Neural cell (in vitro differentiated cells): Measurements from ENCODE around the gene VDAC1. TPM values are rescaled to one million over a fixed set of nuclear protein-coding genes. Genes with fewer than 3 reads are reported as not detected.

Experiments
- H2AFZ ChIP-seq: fragments of 200-600, 300-800 bp; sonication (generic), shearing (Covaris generic); 2 replicates; pipeline ENCODE4 v1.6.0; 2014; ENCODE audit warnings: low read depth, mild to moderate bottlenecking, antibody characterized with exemption, low read length, moderate library complexity
- H3F3A ChIP-seq: fragments of 200-600 bp; shearing (Covaris generic); 2 replicates; pipeline ENCODE4 v1.6.1; 2016; ENCODE audit warnings: mild to moderate bottlenecking, moderate library complexity, mixed read lengths, antibody characterized with exemption, low read length; ENCODE audit not compliant: insufficient read depth, poor library complexity, severe bottlenecking
- H3K27ac ChIP-seq: fragments of 200-600, 300-800 bp; sonication (generic), shearing (Covaris generic); 2 replicates; pipeline ENCODE4 v1.5.1; 2014; ENCODE audit warnings: mild to moderate bottlenecking, low read length, moderate library complexity
- H3K27me3 ChIP-seq: fragments of 300-800, 200-600 bp; sonication (generic), shearing (Covaris generic); 2 replicates; pipeline ENCODE4 v1.6.0; 2014; ENCODE audit warnings: mild to moderate bottlenecking, low read depth, low read length, moderate library complexity; ENCODE audit not compliant: insufficient read depth
- H3K36me3 ChIP-seq: fragments of 300-800, 200-600 bp; sonication (generic), shearing (Covaris generic); 2 replicates; pipeline ENCODE4 v1.5.1; 2014; ENCODE audit warnings: mild to moderate bottlenecking, antibody characterized with exemption, low read length, moderate library complexity; ENCODE audit not compliant: insufficient read depth
- H3K4me2 ChIP-seq: fragments of 300-800, 200-600 bp; sonication (generic), shearing (Covaris generic); 2 replicates; pipeline ENCODE4 v1.6.0; 2014; ENCODE audit warnings: mild to moderate bottlenecking, low read length
- H3K4me3 ChIP-seq: fragments of 300-800, 200-600 bp; sonication (generic), shearing (Covaris generic); 2 replicates; pipeline ENCODE4 v1.5.1; 2014; ENCODE audit warnings: mild to moderate bottlenecking, low read length, moderate library complexity
- H3K79me2 ChIP-seq: fragments of 200-600 bp; shearing (Covaris generic); replicated peaks from 2 replicates; pipeline ENCODE4 v1.6.0; 2014; ENCODE audit warnings: mild to moderate bottlenecking, low read length, moderate library complexity; ENCODE audit not compliant: insufficient read depth
- H3K9ac ChIP-seq: fragments of 300-800, 200-600 bp; sonication (generic), shearing (Covaris generic); 2 replicates; pipeline ENCODE4 v1.6.1; 2016; ENCODE audit warnings: mild to moderate bottlenecking, low read length, mixed read lengths
- H3K9me2 ChIP-seq: fragments of 200-600 bp; shearing (Covaris generic); 2 replicates; pipeline ENCODE4 v1.6.1; 2016; ENCODE audit warnings: mild to moderate bottlenecking, low read length, mixed read lengths; ENCODE audit not compliant: insufficient read depth
- H3K9me3 ChIP-seq: fragments of 200-600, 300-800 bp; sonication (generic), shearing (Covaris generic); 2 replicates; pipeline ENCODE4 v1.6.1; 2016; ENCODE audit warnings: mild to moderate bottlenecking, mixed run types, low read length, moderate library complexity, mixed read lengths
- H4K20me1 ChIP-seq: fragments of 200-600 bp; shearing (Covaris generic); 2 replicates; pipeline ENCODE4 v1.6.1; 2016; ENCODE audit warnings: mild to moderate bottlenecking, mixed run types; ENCODE audit not compliant: insufficient read depth
- EP300 ChIP-seq: fragments of 450-650 bp; conservative IDR thresholded peaks from 2 replicates; pipeline ENCODE4 v1.6.1; 2014; ENCODE audit warnings: antibody characterized with exemption, mild to moderate bottlenecking, moderate library complexity; ENCODE audit not compliant: poor library complexity, severe bottlenecking
- EZH2 ChIP-seq: fragments of 200-600, 300-800 bp; shearing (Covaris generic), sonication (generic); IDR thresholded peaks from 2 replicates; pipeline ENCODE4 v1.6.1; 2014; ENCODE audit warnings: antibody characterized with exemption, low read length, borderline replicate concordance, mild to moderate bottlenecking; ENCODE audit not compliant: insufficient read depth, poor library complexity, severe bottlenecking
- MXI1 ChIP-seq: fragments of 450-650 bp; conservative IDR thresholded peaks from 2 replicates; pipeline ENCODE4 v1.6.1; 2014; ENCODE audit warnings: antibody characterized with exemption, mild to moderate bottlenecking; ENCODE audit not compliant: poor library complexity, severe bottlenecking
- POLR2AphosphoS5 ChIP-seq: IDR thresholded peaks from 2 replicates; pipeline ENCODE4 v1.6.1; 2012
- RAD21 ChIP-seq: fragments of 450-650 bp; conservative IDR thresholded peaks from 2 replicates; pipeline ENCODE4 v1.6.1; 2014; ENCODE audit warnings: antibody characterized with exemption, mild to moderate bottlenecking, moderate library complexity
- SMC3 ChIP-seq: fragments of 450-650 bp; conservative IDR thresholded peaks from 2 replicates; pipeline ENCODE4 v1.6.1; 2014; ENCODE audit warnings: antibody characterized with exemption, mild to moderate bottlenecking, moderate library complexity; ENCODE audit not compliant: poor library complexity
- TAF1 ChIP-seq: IDR thresholded peaks from 2 replicates; pipeline ENCODE4 v1.6.1; 2012; ENCODE audit warnings: low read depth
- polyA plus RNA-seq: library from polyadenylated mRNA; depleted of rRNA; stranded (reverse); fragments of >200 nt; gene quantifications from 2 replicates; pipeline ENCODE4 v1.2.3, GENCODE V29; 2014
- TF ChIP-seq, protein P1 (sequence below): IDR thresholded peaks from 2 replicates; pipeline ENCODE4 v1.6.1; 2012; ENCODE audit warnings: borderline replicate concordance
- TF ChIP-seq, protein P2 (sequence below): fragments of 450-650 bp; IDR thresholded peaks from 2 replicates; pipeline ENCODE4 v1.5.1; 2014; ENCODE audit warnings: antibody characterized with exemption, mild to moderate bottlenecking, moderate library complexity; ENCODE audit not compliant: poor library complexity, severe bottlenecking

The VDAC1 gene
- polyA plus RNA-seq, 1 donor from 2014 or later, result 307 TPM

DNA sequence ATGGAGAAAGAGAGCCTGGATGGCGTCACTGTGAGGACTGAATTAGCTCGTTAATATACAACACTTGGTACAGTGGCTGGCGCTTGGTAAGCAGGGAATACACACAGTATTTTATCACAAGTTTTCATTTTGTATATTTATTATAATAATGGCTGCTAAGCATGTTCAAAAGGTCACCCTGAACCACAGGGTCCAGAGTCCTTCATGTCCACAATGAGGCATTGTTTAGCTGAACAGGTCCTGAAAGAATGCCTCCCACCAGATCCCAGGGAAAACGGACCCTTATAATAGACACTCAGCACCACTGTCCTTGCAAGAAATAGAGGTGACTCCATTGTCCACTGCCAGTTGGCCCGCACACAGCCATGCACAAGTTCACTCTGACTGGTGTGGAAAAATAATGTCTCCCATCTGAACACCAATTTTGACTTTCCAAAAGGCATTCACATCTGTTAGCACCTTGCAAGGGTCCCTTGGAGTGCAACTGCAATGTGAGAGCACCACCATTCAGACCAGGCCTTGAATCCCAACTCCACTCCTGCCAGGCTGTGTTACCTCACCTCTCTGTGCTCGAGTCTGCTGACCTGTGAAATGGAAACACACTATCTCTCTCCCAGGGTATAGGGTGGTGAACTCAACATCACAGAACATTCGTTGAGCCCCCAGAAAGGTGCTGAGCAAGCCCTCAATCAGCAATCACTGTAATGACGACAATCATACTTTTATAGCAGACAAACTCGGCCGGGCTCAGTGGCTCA, 3.9 kb downstream of the VDAC1 start:
- no peak overlapping the region for H2AFZ ChIP-seq
- peaks cover 15% of the 10 kb centered on the region for H4K20me1 ChIP-seq
- no peaks in the 10 kb centered on the region for H3K27me3 ChIP-seq
- H3K9me3 ChIP-seq, result no peaks in the 10 kb centered on the region
- no peak overlapping the region for H3K4me3 ChIP-seq
- no peak overlapping the region for H3K9ac ChIP-seq
- TF ChIP-seq EZH2, result no peak
- H3K36me3 ChIP-seq, result no peaks in the 10 kb centered on the region
- no peak overlapping the region for H3K4me2 ChIP-seq
- peaks cover 1% of the 10 kb centered on the region for H3F3A ChIP-seq
- no peak overlapping the region for H3K27ac ChIP-seq
- no peaks in the 10 kb centered on the region for H3K9me2 ChIP-seq
- H3K79me2 ChIP-seq, result peaks cover 66% of the 10 kb centered on the region

DNA sequence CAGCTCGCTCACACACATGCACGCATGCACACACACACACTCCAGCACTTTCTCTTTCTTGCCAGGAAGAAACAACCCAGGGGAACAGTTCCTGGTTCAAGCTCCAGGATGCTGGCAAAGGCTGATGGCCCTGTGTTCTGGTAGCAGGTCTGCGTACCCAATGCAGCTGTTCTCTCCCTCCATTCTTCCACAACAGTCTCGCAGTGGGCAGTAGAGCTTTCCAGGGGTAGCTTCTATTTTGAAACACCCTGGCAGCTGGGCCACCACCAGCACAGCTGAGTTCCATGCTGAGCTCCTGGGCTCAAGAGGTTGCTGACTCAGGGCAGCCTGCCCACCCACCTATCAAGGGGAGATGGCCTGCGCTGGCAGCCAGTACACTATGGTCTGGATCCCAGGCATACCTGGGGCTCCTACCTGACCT, 4.7 kb downstream of the VDAC1 start:
- no peak overlapping the region for H3K4me2 ChIP-seq
- no peaks in the 10 kb centered on the region for H3K9me2 ChIP-seq
- no peaks in the 10 kb centered on the region for H3K27me3 ChIP-seq
- no peak overlapping the region for H3K4me3 ChIP-seq
- H3K9me3 ChIP-seq, result no peaks in the 10 kb centered on the region
- peaks cover 15% of the 10 kb centered on the region for H4K20me1 ChIP-seq
- peaks cover 73% of the 10 kb centered on the region for H3K79me2 ChIP-seq
- TF ChIP-seq EZH2 (no peak), SMC3 (no peak), EP300 (no peak), POLR2AphosphoS5 (no peak), RAD21 (no peak), MXI1 (no peak), TAF1 (no peak)
- TF ChIP-seq, protein P1, sequence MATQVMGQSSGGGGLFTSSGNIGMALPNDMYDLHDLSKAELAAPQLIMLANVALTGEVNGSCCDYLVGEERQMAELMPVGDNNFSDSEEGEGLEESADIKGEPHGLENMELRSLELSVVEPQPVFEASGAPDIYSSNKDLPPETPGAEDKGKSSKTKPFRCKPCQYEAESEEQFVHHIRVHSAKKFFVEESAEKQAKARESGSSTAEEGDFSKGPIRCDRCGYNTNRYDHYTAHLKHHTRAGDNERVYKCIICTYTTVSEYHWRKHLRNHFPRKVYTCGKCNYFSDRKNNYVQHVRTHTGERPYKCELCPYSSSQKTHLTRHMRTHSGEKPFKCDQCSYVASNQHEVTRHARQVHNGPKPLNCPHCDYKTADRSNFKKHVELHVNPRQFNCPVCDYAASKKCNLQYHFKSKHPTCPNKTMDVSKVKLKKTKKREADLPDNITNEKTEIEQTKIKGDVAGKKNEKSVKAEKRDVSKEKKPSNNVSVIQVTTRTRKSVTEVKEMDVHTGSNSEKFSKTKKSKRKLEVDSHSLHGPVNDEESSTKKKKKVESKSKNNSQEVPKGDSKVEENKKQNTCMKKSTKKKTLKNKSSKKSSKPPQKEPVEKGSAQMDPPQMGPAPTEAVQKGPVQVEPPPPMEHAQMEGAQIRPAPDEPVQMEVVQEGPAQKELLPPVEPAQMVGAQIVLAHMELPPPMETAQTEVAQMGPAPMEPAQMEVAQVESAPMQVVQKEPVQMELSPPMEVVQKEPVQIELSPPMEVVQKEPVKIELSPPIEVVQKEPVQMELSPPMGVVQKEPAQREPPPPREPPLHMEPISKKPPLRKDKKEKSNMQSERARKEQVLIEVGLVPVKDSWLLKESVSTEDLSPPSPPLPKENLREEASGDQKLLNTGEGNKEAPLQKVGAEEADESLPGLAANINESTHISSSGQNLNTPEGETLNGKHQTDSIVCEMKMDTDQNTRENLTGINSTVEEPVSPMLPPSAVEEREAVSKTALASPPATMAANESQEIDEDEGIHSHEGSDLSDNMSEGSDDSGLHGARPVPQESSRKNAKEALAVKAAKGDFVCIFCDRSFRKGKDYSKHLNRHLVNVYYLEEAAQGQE, result no peak
- TF ChIP-seq, protein P2, sequence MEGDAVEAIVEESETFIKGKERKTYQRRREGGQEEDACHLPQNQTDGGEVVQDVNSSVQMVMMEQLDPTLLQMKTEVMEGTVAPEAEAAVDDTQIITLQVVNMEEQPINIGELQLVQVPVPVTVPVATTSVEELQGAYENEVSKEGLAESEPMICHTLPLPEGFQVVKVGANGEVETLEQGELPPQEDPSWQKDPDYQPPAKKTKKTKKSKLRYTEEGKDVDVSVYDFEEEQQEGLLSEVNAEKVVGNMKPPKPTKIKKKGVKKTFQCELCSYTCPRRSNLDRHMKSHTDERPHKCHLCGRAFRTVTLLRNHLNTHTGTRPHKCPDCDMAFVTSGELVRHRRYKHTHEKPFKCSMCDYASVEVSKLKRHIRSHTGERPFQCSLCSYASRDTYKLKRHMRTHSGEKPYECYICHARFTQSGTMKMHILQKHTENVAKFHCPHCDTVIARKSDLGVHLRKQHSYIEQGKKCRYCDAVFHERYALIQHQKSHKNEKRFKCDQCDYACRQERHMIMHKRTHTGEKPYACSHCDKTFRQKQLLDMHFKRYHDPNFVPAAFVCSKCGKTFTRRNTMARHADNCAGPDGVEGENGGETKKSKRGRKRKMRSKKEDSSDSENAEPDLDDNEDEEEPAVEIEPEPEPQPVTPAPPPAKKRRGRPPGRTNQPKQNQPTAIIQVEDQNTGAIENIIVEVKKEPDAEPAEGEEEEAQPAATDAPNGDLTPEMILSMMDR, result no peak
- no peak overlapping the region for H2AFZ ChIP-seq
- no peak overlapping the region for H3K27ac ChIP-seq
- no peak overlapping the region for H3K9ac ChIP-seq
- H3F3A ChIP-seq, result no peaks in the 10 kb centered on the region
- H3K36me3 ChIP-seq, result no peaks in the 10 kb centered on the region
